Measurements from ENCODE around the gene IQSEC3.

The IQSEC3 gene

GRCh38 chr12:167959-168600, 101.5 kb downstream of the IQSEC3 start:
- CTCF ChIA-PET = interaction anchor here (0.7 kb wide), 1 partner anchor 9 kb away, joined by 4 read pairs; no protein-coding TSS in a partner anchor

GRCh38 chr12:168763-169525, 102.4 kb downstream of the IQSEC3 start:
- H3K4me1 ChIP-seq (ENCODE audit: control insufficient read depth, insufficient read depth, low read length) = no peaks in the 10 kb centered on the region
- ChIA-PET CTCF (interaction anchor here (0.9 to 1.1 kb wide), 2 partner anchors 17 to 53 kb away, joined by 4 read pairs; no protein-coding TSS in a partner anchor), POLR2A (no interaction called here)
- H3K36me3 ChIP-seq (ENCODE audit: control insufficient read depth in 2 of 2, insufficient read depth in 1 of 2, low read length in 2 of 2) = no peaks in the 10 kb centered on the region
- H3K4me3 ChIP-seq (ENCODE audit: low read depth, low read length) = no peak overlapping the region
- H3K9me3 ChIP-seq (ENCODE audit: control insufficient read depth, insufficient read depth, low read depth, low read length) = no peaks in the 10 kb centered on the region
- no peak overlapping the region for H3K27ac ChIP-seq (ENCODE audit: extremely low read depth, low read depth, low read length)
- no peak for TF ChIP-seq ZNF692 (tag by site-specific recombination; IDR thresholded peaks at IDR 0.05)
- TF ChIP-seq ZBTB17 (tag by site-specific recombination; IDR thresholded peaks at IDR 0.05) = no peak
- no peak for TF ChIP-seq ZNF24 (tag by site-specific recombination; IDR thresholded peaks at IDR 0.05)
- no peak for TF ChIP-seq ZNF426 (tag by site-specific recombination; IDR thresholded peaks at IDR 0.05)
- no peak for TF ChIP-seq ZNF10 (tag by site-specific recombination; IDR thresholded peaks at IDR 0.05)

More at GRCh38 chr12:167959-168600, 101.5 kb downstream of the IQSEC3 start:
- POLR2A ChIA-PET = no interaction called here
- Histone ChIP-seq H3K4me1 (ENCODE audit: control insufficient read depth, insufficient read depth, low read length) (no peaks in the 10 kb centered on the region), H3K4me3 (ENCODE audit: low read depth, low read length) (no peak overlapping the region), H3K9me3 (ENCODE audit: control insufficient read depth, insufficient read depth, low read depth, low read length) (no peaks in the 10 kb centered on the region), H3K27ac (ENCODE audit: extremely low read depth, low read depth, low read length) (no peak overlapping the region), H3K36me3 (ENCODE audit: control insufficient read depth in 2 of 2, insufficient read depth in 1 of 2, low read length in 2 of 2) (no peaks in the 10 kb centered on the region)
- TF ChIP-seq IKZF3 (tag by site-specific recombination; IDR thresholded peaks at IDR 0.05) (no peak), ZBTB1 (tag by site-specific recombination; IDR thresholded peaks at IDR 0.05) (no peak), KLF17 (tag by site-specific recombination; IDR thresholded peaks at IDR 0.05) (no peak), ZNF549 (tag by site-specific recombination; IDR thresholded peaks at IDR 0.05) (no peak), KLF16 (tag by site-specific recombination; IDR thresholded peaks at IDR 0.05) (no peak), SP7 (tag by site-specific recombination; IDR thresholded peaks at IDR 0.05) (no peak), KLF7 (tag by site-specific recombination; IDR thresholded peaks at IDR 0.05; ENCODE audit: borderline replicate concordance) (no peak), HIC1 (tag by site-specific recombination; IDR thresholded peaks at IDR 0.05) (no peak), ZNF529 (tag by site-specific recombination; IDR thresholded peaks at IDR 0.05; ENCODE audit: insufficient replicate concordance) (no peak), ELK4 (IDR thresholded peaks at IDR 0.05; ENCODE audit: borderline replicate concordance, low read depth, low read length) (no peak), ZNF2 (tag by site-specific recombination; IDR thresholded peaks at IDR 0.05) (no peak), ZNF768 (tag by site-specific recombination; IDR thresholded peaks at IDR 0.05) (no peak), WT1 (tag by site-specific recombination; IDR thresholded peaks at IDR 0.05) (no peak), ZNF16 (tag by site-specific recombination; IDR thresholded peaks at IDR 0.05; ENCODE audit: low read depth) (no peak), HOXA7 (CRISPR knock-in tag; IDR thresholded peaks at IDR 0.05; ENCODE audit: borderline replicate concordance) (no peak), ZBTB8A (tag by site-specific recombination; IDR thresholded peaks at IDR 0.05) (no peak), AEBP2 (tag by site-specific recombination; IDR thresholded peaks at IDR 0.05; ENCODE audit: borderline replicate concordance) (no peak), ZNF621 (tag by site-specific recombination; IDR thresholded peaks at IDR 0.05) (no peak)
